ENCODE results near the gene SV2B.
"Not testable (repeated sequence)": the region's sequence is repeated elsewhere in the genome, so short reads cannot be mapped to it uniquely, and the experiment has no call there.

SV2B gene

GRCh38 chr15:91336687-91337086, 236.6 kb downstream of the SV2B start:
- Histone ChIP-seq H2BK120ac (ENCODE audit: insufficient read depth, low read length, poor library complexity) (no peak overlapping the region), H3K79me2 (ENCODE audit: control insufficient read depth, insufficient read depth, low read length, poor library complexity) (no peaks in the 10 kb centered on the region), H3K14ac (ENCODE audit: low read length) (no peak overlapping the region), H3K27me3 (ENCODE audit: insufficient read depth, low read length) (no peaks in the 10 kb centered on the region), H3K4me3 (ENCODE audit: low read depth, low read length) (no peak overlapping the region), H3K36me3 (ENCODE audit: control insufficient read depth in 1 of 2, insufficient read depth in 2 of 2, low read length in 2 of 2) (no peaks in the 10 kb centered on the region), H3K4me2 (ENCODE audit: low read length) (no peak overlapping the region), H3K9ac (ENCODE audit: low read length) (no peak overlapping the region), H3K18ac (ENCODE audit: low read length) (no peak overlapping the region), H4K8ac (ENCODE audit: low read depth, low read length) (no peak overlapping the region), H3K23ac (ENCODE audit: low read length) (no peak overlapping the region), H2AFZ (ENCODE audit: insufficient read depth, low read length, poor library complexity) (no peak overlapping the region), H3K27ac (ENCODE audit: low read depth, low read length) (no peak overlapping the region), H2AK5ac (ENCODE audit: low read length) (no peak overlapping the region), H3K4ac (ENCODE audit: low read depth, low read length) (no peak overlapping the region), H3K79me1 (ENCODE audit: low read length) (no peaks in the 10 kb centered on the region), H4K12ac (ENCODE audit: low read depth, low read length) (no peak overlapping the region), H3K4me1 (ENCODE audit: control insufficient read depth in 1 of 2, insufficient read depth in 2 of 2, low read length in 2 of 2) (no peaks in the 10 kb centered on the region), H3K9me3 (ENCODE audit: insufficient read depth, low read depth, low read length) (no peaks in the 10 kb centered on the region), H2BK12ac (ENCODE audit: low read length) (no peak overlapping the region), H2BK5ac (ENCODE audit: low read depth, low read length, poor library complexity) (no peak overlapping the region), H4K91ac (ENCODE audit: low read depth, low read length) (no peak overlapping the region)
- DNase-seq = no peak
- WGBS (ENCODE audit: extremely low coverage, insufficient coverage, insufficient read length) = no CpG with 5 or more reads among the region's 3 CpGs

- Histone ChIP-seq H3K4me1 (ENCODE audit: control insufficient read depth in 1 of 2, insufficient read depth in 2 of 2, low read length in 2 of 2) (no peaks in the 10 kb centered on the region), H3K14ac (ENCODE audit: low read length) (no peak overlapping the region), H3K4me3 (ENCODE audit: low read depth, low read length) (no peak overlapping the region), H3K9me3 (ENCODE audit: insufficient read depth, low read depth, low read length) (no peaks in the 10 kb centered on the region), H2AK5ac (ENCODE audit: low read length) (no peak overlapping the region), H2BK12ac (ENCODE audit: low read length) (no peak overlapping the region), H2BK120ac (ENCODE audit: insufficient read depth, low read length, poor library complexity) (no peak overlapping the region), H4K12ac (ENCODE audit: low read depth, low read length) (no peak overlapping the region), H3K23ac (ENCODE audit: low read length) (no peak overlapping the region), H3K36me3 (ENCODE audit: control insufficient read depth in 1 of 2, insufficient read depth in 2 of 2, low read length in 2 of 2) (no peaks in the 10 kb centered on the region), H3K27me3 (ENCODE audit: insufficient read depth, low read length) (no peaks in the 10 kb centered on the region), H3K9ac (ENCODE audit: low read length) (no peak overlapping the region), H2AFZ (ENCODE audit: insufficient read depth, low read length, poor library complexity) (no peak overlapping the region), H3K79me1 (ENCODE audit: low read length) (no peaks in the 10 kb centered on the region), H4K91ac (ENCODE audit: low read depth, low read length) (no peak overlapping the region), H3K18ac (ENCODE audit: low read length) (no peak overlapping the region), H4K8ac (ENCODE audit: low read depth, low read length) (no peak overlapping the region), H3K4me2 (ENCODE audit: low read length) (no peak overlapping the region), H3K27ac (ENCODE audit: low read depth, low read length) (no peak overlapping the region), H2BK5ac (ENCODE audit: low read depth, low read length, poor library complexity) (no peak overlapping the region), H3K4ac (ENCODE audit: low read depth, low read length) (no peak overlapping the region), H3K79me2 (ENCODE audit: control insufficient read depth, insufficient read depth, low read length, poor library complexity) (no peaks in the 10 kb centered on the region)
- WGBS (ENCODE audit: extremely low coverage, insufficient coverage, insufficient read length) = no CpG with 5 or more reads among the region's 3 CpGs
- DNase-seq = no peak
Observed at GRCh38 chr15:91338766-91339165, 238.7 kb downstream of the SV2B start.

GRCh38 chr15:91342097-91342496, 242.0 kb downstream of the SV2B start:
- Histone ChIP-seq H3K9ac (ENCODE audit: low read length) (no peak overlapping the region), H3K4me3 (ENCODE audit: low read depth, low read length) (no peak overlapping the region), H4K8ac (ENCODE audit: low read depth, low read length) (no peak overlapping the region), H2BK12ac (ENCODE audit: low read length) (no peak overlapping the region), H3K4me2 (ENCODE audit: low read length) (no peak overlapping the region), H2BK5ac (ENCODE audit: low read depth, low read length, poor library complexity) (no peak overlapping the region), H2AK5ac (ENCODE audit: low read length) (no peak overlapping the region), H3K27ac (ENCODE audit: low read depth, low read length) (no peak overlapping the region), H3K9me3 (ENCODE audit: insufficient read depth, low read depth, low read length) (no peaks in the 10 kb centered on the region), H3K79me2 (ENCODE audit: control insufficient read depth, insufficient read depth, low read length, poor library complexity) (no peaks in the 10 kb centered on the region), H4K12ac (ENCODE audit: low read depth, low read length) (no peak overlapping the region), H3K36me3 (ENCODE audit: control insufficient read depth in 1 of 2, insufficient read depth in 2 of 2, low read length in 2 of 2) (no peaks in the 10 kb centered on the region), H3K4ac (ENCODE audit: low read depth, low read length) (no peak overlapping the region), H3K27me3 (ENCODE audit: insufficient read depth, low read length) (no peaks in the 10 kb centered on the region), H3K14ac (ENCODE audit: low read length) (no peak overlapping the region), H2BK120ac (ENCODE audit: insufficient read depth, low read length, poor library complexity) (no peak overlapping the region), H3K4me1 (ENCODE audit: control insufficient read depth in 1 of 2, insufficient read depth in 2 of 2, low read length in 2 of 2) (no peaks in the 10 kb centered on the region), H2AFZ (ENCODE audit: insufficient read depth, low read length, poor library complexity) (no peak overlapping the region), H3K23ac (ENCODE audit: low read length) (no peak overlapping the region), H4K91ac (ENCODE audit: low read depth, low read length) (no peak overlapping the region), H3K18ac (ENCODE audit: low read length) (no peak overlapping the region), H3K79me1 (ENCODE audit: low read length) (no peaks in the 10 kb centered on the region)
- WGBS (ENCODE audit: extremely low coverage, insufficient coverage, insufficient read length) = no CpG with 5 or more reads among the region's 7 CpGs
- no peak for DNase-seq

GRCh38 chr15:91344912-91345311, 244.9 kb downstream of the SV2B start:
- not testable (repeated sequence) for H3K18ac ChIP-seq (ENCODE audit: low read length); H3K4me3 ChIP-seq (ENCODE audit: low read depth, low read length); H3K4ac ChIP-seq (ENCODE audit: low read depth, low read length); H4K8ac ChIP-seq (ENCODE audit: low read depth, low read length); H3K36me3 ChIP-seq (ENCODE audit: control insufficient read depth in 1 of 2, insufficient read depth in 2 of 2, low read length in 2 of 2); H3K27ac ChIP-seq (ENCODE audit: low read depth, low read length); H3K14ac ChIP-seq (ENCODE audit: low read length); H4K91ac ChIP-seq (ENCODE audit: low read depth, low read length); DNase-seq; H3K4me2 ChIP-seq (ENCODE audit: low read length); H3K4me1 ChIP-seq (ENCODE audit: control insufficient read depth in 1 of 2, insufficient read depth in 2 of 2, low read length in 2 of 2); H2BK120ac ChIP-seq (ENCODE audit: insufficient read depth, low read length, poor library complexity); H3K9ac ChIP-seq (ENCODE audit: low read length); H2AFZ ChIP-seq (ENCODE audit: insufficient read depth, low read length, poor library complexity); H3K27me3 ChIP-seq (ENCODE audit: insufficient read depth, low read length); H3K79me1 ChIP-seq (ENCODE audit: low read length); H2BK12ac ChIP-seq (ENCODE audit: low read length); H2AK5ac ChIP-seq (ENCODE audit: low read length); H2BK5ac ChIP-seq (ENCODE audit: low read depth, low read length, poor library complexity); H3K23ac ChIP-seq (ENCODE audit: low read length); H3K79me2 ChIP-seq (ENCODE audit: control insufficient read depth, insufficient read depth, low read length, poor library complexity); H3K9me3 ChIP-seq (ENCODE audit: insufficient read depth, low read depth, low read length); H4K12ac ChIP-seq (ENCODE audit: low read depth, low read length)
- WGBS (ENCODE audit: extremely low coverage, insufficient coverage, insufficient read length) = no CpG with 5 or more reads among the region's 3 CpGs
